GM21717 (cell line): ENCODE data around the gene TAX1BP3.

Source experiments
- ATAC-seq: cut with Tn5 transposase; IDR thresholded peaks from one replicate; pipeline ENCODE4 v1.9.1; 2021; ENCODE audit warnings: mild to moderate bottlenecking, moderate library complexity; ENCODE audit not compliant: unreplicated experiment

The TAX1BP3 gene

DNA sequence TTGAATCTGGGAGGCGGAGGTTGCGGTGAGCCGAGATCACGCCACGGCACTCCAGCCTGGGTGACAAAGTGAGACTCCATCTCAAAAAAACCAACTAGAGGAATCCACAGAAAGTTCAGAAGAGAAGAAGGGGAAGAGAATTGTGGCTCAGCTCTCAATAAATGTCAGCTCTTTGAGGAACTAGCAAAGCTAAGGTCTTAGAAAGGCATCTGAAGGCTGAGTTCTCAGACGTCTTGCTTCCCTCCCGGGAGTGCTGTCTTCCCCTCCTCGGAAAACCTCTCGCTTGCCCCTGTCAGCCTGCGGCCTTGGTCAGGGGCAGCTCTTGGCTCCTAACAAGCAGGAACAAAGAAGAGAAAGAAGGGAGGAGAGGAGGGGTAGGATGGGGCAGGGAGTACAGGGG, 37.6 kb downstream of the TAX1BP3 start:
- ATAC-seq, result no peak

DNA sequence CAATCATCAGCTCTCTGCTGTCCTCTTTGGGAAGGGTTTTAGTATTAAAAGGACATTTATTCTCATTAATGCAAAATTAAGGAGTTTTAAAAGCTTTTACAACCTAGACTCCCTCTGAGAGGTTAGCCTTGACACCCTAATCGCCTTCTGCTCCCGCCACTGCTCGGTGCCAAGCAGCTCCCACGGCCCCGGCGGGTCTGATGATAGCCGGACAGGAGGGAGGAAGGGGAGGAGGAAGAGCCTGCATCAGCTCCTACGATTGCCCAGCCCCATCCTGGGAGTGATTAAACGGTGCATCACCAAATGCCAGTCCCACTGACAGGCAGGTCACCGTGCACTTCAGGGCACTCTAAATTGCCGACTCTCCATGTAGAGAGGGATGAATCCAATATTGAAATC, 40.6 kb downstream of the TAX1BP3 start:
- ATAC-seq, result no peak

DNA sequence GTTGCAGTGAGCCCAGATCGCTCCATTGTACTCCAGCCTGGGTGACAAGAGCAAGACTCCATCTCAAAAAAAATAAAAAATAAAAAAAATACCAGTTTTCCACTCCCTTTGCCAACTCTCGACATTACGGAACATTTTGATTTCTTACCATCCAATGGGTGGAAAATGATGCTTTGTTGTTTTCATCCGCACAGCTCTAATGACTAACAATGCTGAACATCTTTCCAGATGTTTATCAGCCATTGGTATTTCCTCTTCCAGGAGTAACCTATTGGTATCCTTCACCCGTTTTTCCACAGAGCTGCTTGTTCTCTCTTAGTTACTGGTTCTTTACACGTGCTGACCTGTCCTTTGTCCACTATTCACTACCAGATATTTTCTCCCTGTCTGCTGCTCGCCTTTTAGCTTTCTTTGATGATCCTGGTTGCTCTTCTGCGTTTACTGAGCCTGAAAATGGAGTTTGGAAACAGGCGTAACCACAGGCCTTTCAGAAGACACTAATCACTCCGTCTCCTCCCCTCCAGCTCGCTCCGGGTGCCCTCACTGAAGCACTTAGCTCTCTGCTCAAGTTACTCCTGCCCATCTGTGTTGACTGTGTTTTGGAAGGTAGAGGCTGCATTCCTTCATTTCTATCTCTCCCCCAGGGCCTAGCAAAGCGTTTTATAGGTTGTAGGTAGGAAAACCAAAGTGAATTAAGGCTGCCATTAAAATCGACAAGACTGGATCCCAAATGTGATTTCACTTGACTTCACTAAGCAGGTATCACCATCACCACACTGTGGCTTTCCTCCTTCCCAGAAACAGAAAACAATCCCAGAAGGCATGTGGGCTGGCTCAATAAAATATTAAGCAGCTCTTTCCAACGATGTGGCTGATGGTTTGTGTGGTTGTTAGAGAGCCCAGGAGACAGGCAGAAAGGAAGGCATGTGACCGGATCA, 41.3 kb downstream of the TAX1BP3 start:
- no peak for ATAC-seq

DNA sequence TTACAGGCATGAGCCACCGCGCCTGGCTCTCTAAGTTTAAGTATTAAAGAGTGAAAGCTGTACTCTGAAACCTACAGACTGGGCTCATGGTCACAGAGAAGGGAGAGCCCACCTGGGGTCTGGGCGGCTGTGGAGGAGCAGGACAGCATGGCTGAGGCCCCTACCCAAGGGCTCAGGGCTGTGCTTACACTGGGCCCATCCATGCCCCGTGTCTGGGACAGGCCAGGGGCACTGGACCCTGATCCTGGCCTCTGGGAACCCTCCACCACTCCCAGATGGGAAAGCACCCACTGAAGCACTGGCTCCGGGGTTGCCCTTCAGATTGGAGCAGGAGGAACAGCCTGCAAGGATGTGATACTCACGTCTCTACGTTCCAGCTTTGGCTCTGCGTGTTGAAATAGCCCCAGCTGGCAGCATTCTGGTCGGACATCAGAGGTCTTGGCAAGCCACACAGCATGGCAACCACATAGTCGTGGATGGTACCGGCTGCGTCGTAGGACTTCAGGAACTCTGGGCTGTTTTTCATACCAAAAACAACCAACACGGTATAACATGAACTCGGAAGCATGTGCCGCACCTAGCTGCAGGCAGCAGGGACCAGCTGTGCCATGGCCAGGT, 45.3 kb downstream of the TAX1BP3 start:
- no peak for ATAC-seq

DNA sequence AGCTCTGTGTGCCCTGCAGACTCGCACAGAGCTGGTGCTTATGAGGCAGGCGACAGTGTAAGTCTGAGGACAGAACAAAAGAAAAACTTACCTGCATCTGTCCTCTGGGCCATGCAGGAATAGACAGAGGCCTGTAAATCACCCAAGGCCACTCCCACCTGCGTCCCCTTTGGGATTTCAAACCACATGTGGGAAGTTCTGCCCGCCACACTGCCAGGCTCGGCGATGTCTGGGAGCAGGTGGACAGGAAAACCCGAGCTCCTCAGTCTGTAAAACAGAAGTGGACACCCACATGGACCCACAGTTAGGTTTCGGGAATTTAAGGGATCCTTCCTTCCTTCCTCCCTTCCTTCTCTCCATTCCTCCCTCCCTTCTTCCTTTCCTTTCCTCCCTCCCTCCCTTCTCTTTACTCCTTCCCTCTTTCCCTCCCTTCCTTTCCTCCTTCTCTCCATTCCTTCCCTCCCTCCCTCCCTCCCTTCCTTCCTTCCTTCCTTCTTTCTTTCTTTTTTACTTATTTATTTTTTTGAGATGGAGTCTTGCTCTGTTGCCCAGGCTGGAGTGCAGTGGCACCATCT, 47.1 kb downstream of the TAX1BP3 start:
- ATAC-seq, result no peak

DNA sequence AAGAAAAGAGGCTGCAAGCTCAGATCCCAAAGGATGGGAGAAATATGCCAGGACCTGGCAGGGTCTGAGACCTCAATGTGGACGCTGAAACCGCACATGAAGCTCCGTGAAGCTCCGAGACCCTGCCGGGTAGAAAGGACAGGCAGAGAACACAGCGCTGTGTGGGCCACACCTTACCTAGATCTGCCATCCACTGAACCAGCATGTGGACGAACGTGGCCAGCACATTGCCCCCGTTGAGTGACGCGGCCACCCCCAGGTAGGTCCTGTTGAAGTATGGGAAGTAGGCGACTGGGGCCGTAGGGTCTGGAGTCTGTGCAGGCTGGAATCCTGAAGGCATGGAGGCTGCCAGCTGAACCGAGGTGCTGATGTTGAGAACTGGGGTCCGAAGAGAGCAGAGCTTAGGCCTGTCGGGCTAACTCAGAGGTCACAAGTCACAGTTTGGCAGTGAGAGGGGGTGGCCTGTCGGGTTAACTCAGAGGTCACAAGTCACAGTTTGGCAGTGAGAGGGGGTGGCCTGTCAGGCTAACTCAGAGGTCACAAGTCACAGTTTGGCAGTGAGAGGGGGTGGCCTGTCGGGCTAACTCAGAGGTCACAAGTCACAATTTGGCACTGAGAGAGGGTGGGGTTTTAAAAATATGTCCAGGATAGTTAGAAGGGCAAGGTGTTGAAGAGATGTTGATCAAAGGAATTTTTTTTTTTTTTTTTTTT, 53.1 kb downstream of the TAX1BP3 start:
- no peak for ATAC-seq

DNA sequence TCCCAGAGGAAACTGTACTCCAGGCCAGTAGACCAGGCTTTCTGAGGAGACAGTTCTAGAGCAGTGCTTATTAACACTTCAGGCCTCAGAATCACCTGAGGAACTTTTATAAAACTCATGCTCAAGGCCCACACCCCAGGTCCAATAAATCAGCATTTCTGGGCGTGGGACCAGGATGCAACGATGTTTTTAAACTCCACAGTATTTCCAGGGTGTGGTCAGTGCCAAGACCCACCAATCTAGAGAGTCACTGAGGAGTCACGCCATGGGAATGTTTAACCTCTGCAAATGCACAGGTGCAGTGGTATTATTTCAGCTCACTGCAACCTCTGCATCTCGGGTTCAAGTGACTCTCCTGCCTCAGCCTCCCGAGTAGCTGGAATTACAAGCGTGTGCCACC, 55.3 kb downstream of the TAX1BP3 start:
- ATAC-seq, result no peak
